Stomach (tissue), 9 donors: ENCODE data around the gene AGTRAP. TPM values are rescaled to one million over a fixed set of nuclear protein-coding genes. Genes with fewer than 3 reads are reported as not detected.

Experiments
- DNase-seq, 2 donors: peaks; one replicate each; pipeline versions ENCODE4 v3.0.0 to v3.0.0-alpha.2; 2013 to 2019
- H3K27ac ChIP-seq, 5 donors: fragments of 200-600 bp in 4 of 5; sonication (generic) in 4 of 5; one replicate each; pipeline ENCODE4 v1.5.1; 2013 to 2019; ENCODE audit warnings: mild to moderate bottlenecking in 1 of 5, moderate library complexity in 1 of 5
- H3K27me3 ChIP-seq, 3 donors: fragments of 200-600 bp; sonication (generic); one replicate each; pipeline ENCODE4 v1.5.1; 2017 to 2019; ENCODE audit warnings: mixed run types in 1 of 3
- H3K36me3 ChIP-seq, 4 donors: fragments of 200-600 bp; sonication (generic); 1 replicate in 3 of 4; 2 replicates in 1 of 4; pipeline ENCODE4 v1.5.1; 2016 to 2019
- H3K4me1 ChIP-seq, 4 donors: fragments of 200-600 bp; sonication (generic); one replicate each; pipeline ENCODE4 v1.5.1; 2016 to 2019
- H3K4me3 ChIP-seq, 4 donors: fragments of 200-600 bp; sonication (generic) in 3 of 4; one replicate each; pipeline ENCODE4 v1.5.1; 2016 to 2019; ENCODE audit warnings: mild to moderate bottlenecking in 1 of 4
- H3K9me3 ChIP-seq, 4 donors: fragments of 200-600 bp; sonication (generic); one replicate each; pipeline ENCODE4 v1.5.1; 2016 to 2019
- EP300 ChIP-seq: sonication (generic); formaldehyde crosslinking; IDR thresholded peaks from one replicate; pipeline ENCODE4 v1.6.1; 2017; ENCODE audit warnings: antibody characterized with exemption
- POLR2A ChIP-seq, 4 donors: fragments of 450-650 bp; IDR thresholded peaks; one replicate each; pipeline ENCODE4 v1.6.1; 2016; ENCODE audit warnings: antibody characterized with exemption in 4 of 4, control low read depth in 2 of 4, mild to moderate bottlenecking in 1 of 4, moderate library complexity in 1 of 4
- POLR2AphosphoS5 ChIP-seq, 3 donors: sonication (generic); formaldehyde crosslinking; IDR thresholded peaks; one replicate each; pipeline ENCODE4 v1.6.1; 2016; ENCODE audit warnings: antibody characterized with exemption in 3 of 3
- WGBS, 5 donors: extraction: QIAGEN DNeasy Blood & Tissue Kit in 3 of 5; methylation state at CpG; one replicate each; pipeline versions ENCODE4 v1.1.5 to v1.1.7; 2013 to 2018; 5-methylcytosine and 5-hydroxymethylcytosine counted together
- intact Hi-C: fragments of 100-400 bp; cut with DNase I; formaldehyde crosslinking; loops from one replicate; pipeline ENCODE4 v1.15.1; 2023; ENCODE audit warnings: low total_unique reads
- polyA plus RNA-seq, 3 donors: library from polyadenylated mRNA; stranded (reverse); fragments of 200-250 nt; gene quantifications; one replicate each; pipeline ENCODE4 v1.2.3, GENCODE V29; 2013
- total RNA-seq, 5 donors: library from RNA; depleted of rRNA; stranded (reverse); fragments of >200 nt; gene quantifications; one replicate each; pipeline versions ENCODE4 v1.1.0 to v1.2.3, GENCODE V29; 2014 to 2016
- TF ChIP-seq, protein P1 (sequence below), 7 experiments: fragments of 450-650 bp in 4 of 7; fragments of 200-600 bp in 3 of 7; sonication (generic) in 3 of 7; IDR thresholded peaks; one replicate each; pipeline ENCODE4 v1.5.1; 2016 to 2019; ENCODE audit warnings: antibody characterized with exemption in 7 of 7, control low read depth in 2 of 7, mild to moderate bottlenecking in 1 of 7
- donor health status: healthy with polysubstance abuse.
- donor health status: Bipolar disorder and iron deficiency.
- donor health status: healthy.

Gene AGTRAP
- total and polyA plus RNA-seq, 8 donors: 4.1 to 76.3 (median 30.2) TPM

DNA sequence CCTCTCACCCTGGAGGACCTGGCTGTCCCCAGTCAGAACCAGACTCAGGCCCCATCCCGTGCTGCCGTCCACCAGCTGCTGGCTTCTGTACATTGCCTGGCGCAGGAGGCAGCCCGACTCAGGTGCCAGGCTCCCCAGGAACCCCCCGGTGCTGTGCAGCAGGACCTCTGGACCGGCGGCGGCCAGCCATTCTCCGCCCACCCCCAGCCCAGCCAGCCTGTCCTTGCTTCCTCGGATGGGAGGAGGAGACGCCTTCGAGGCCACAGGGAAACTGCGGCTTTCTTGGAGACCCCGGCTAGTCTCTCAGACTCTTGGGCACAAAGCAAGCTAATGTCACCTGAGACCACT, 30.5 kb downstream of the AGTRAP start:
- TF ChIP-seq, protein P1, sequence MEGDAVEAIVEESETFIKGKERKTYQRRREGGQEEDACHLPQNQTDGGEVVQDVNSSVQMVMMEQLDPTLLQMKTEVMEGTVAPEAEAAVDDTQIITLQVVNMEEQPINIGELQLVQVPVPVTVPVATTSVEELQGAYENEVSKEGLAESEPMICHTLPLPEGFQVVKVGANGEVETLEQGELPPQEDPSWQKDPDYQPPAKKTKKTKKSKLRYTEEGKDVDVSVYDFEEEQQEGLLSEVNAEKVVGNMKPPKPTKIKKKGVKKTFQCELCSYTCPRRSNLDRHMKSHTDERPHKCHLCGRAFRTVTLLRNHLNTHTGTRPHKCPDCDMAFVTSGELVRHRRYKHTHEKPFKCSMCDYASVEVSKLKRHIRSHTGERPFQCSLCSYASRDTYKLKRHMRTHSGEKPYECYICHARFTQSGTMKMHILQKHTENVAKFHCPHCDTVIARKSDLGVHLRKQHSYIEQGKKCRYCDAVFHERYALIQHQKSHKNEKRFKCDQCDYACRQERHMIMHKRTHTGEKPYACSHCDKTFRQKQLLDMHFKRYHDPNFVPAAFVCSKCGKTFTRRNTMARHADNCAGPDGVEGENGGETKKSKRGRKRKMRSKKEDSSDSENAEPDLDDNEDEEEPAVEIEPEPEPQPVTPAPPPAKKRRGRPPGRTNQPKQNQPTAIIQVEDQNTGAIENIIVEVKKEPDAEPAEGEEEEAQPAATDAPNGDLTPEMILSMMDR (IDR thresholded peaks at IDR 0.05): no peak
- TF ChIP-seq POLR2A (IDR thresholded peaks at IDR 0.05) (no peak), EP300 (no peak), POLR2AphosphoS5 (IDR thresholded peaks at IDR 0.05) (no peak)
- intact Hi-C loops: no loop called here

DNA sequence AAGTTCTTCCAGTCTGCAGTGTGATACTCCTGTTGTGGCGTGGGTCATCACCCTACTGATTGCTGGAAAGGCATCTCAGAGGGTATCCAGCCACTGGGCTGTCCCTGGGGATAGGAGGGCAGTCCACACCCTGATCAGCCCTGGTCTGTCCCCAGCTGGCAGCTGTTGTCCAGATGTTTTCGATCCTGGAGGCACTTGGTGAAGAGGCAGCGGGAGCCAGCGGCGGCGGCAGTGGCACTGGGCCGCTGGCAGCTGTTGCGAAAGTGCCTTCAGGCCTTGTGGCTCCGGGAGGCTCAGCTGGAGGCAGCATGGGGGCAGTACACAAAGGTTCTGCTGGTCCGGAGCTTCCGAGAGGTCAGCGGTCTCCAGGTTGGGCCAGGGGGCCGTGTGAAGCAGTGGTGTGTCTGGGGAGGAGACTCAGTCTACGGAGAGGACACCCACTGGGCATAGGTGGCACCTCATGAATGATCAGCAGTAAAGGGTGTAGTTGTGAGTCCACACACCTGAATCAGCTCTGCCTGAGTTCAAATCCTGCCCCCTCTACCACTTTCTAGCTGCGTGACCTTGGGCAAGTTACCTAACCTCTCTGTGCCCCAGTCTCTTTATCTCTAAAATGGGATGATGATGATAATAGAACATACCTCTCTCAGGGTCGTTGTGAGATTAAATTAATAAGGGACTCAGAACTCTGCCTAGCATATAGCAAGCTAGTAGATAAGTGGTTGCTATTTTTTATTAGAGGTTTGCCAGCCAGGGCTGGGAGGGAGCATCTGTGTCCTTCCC, 32.2 kb downstream of the AGTRAP start:
- no peaks in the 10 kb centered on the region for H3K4me1 ChIP-seq
- WGBS, 5 donors: 58 to 77% (median 75%) methylated on average over 4 to 16 of the region's 16 CpGs
- H3K27me3 ChIP-seq: peaks cover 0 to 24% (median 0%) of the 10 kb centered on the region in 3 donors
- H3K4me3 ChIP-seq: no peak overlapping the region
- no peaks in the 10 kb centered on the region for H3K9me3 ChIP-seq
- DNase-seq: no peak
- TF ChIP-seq POLR2A (IDR thresholded peaks at IDR 0.05): no peak
- TF ChIP-seq POLR2AphosphoS5 (IDR thresholded peaks at IDR 0.05): no peak
- TF ChIP-seq EP300: no peak
- TF ChIP-seq, protein P1 (IDR thresholded peaks at IDR 0.05): no peak
- intact Hi-C loops: no loop called here
- no peak overlapping the region for H3K27ac ChIP-seq
- no peaks in the 10 kb centered on the region for H3K36me3 ChIP-seq

More for the DNA sequence above, 30.5 kb downstream of the AGTRAP start:
- Histone ChIP-seq H3K4me1 (peaks cover 0 to 8% (median 6%) of the 10 kb centered on the region in 4 donors), H3K4me3 (no peak overlapping the region), H3K9me3 (no peaks in the 10 kb centered on the region), H3K27ac (no peak overlapping the region), H3K36me3 (no peaks in the 10 kb centered on the region), H3K27me3 (peaks cover 0 to 40% (median 13%) of the 10 kb centered on the region in 3 donors)
- no peak for DNase-seq
- 52 to 81% (median 73%) methylated on average over 5 to 14 of the region's 14 CpGs for WGBS, 5 donors

- 41 to 50% (median 43%) methylated on average over 4 of the region's 4 CpGs for WGBS, 5 donors
- no peaks in the 10 kb centered on the region for H3K4me1 ChIP-seq
- H3K27me3 ChIP-seq: peaks cover 0 to 24% (median 0%) of the 10 kb centered on the region in 3 donors
- H3K36me3 ChIP-seq: no peaks in the 10 kb centered on the region
- TF ChIP-seq EP300 (no peak), POLR2A (IDR thresholded peaks at IDR 0.05) (no peak), POLR2AphosphoS5 (IDR thresholded peaks at IDR 0.05) (no peak)
- TF ChIP-seq, protein P1 (IDR thresholded peaks at IDR 0.05): no peak
- DNase-seq: no peak
- intact Hi-C loops: no loop called here
- no peak overlapping the region for H3K27ac ChIP-seq
- no peaks in the 10 kb centered on the region for H3K9me3 ChIP-seq
- H3K4me3 ChIP-seq: no peak overlapping the region
Observed at GRCh38 chr1:11768821-11769220, 32.9 kb downstream of the AGTRAP start.

- H3K27ac ChIP-seq: no peak overlapping the region
- no peaks in the 10 kb centered on the region for H3K4me1 ChIP-seq
- TF ChIP-seq, protein P1 (IDR thresholded peaks at IDR 0.05): no peak
- H3K4me3 ChIP-seq: no peak overlapping the region
- DNase-seq: no peak
- H3K9me3 ChIP-seq: no peaks in the 10 kb centered on the region
- intact Hi-C loops: no loop called here
- no peaks in the 10 kb centered on the region for H3K36me3 ChIP-seq
- H3K27me3 ChIP-seq: peaks cover 0 to 22% (median 0%) of the 10 kb centered on the region in 3 donors
- WGBS, 5 donors: 80 to 96% (median 88%) methylated on average over 4 of the region's 4 CpGs
Observed at GRCh38 chr1:11769274-11769673, 33.3 kb downstream of the AGTRAP start.
